ENCODE data around the gene AK9.
"Not testable (repeated sequence)": the region's sequence is repeated elsewhere in the genome, so short reads cannot be mapped to it uniquely, and the experiment has no call there.

AK9 gene

DNA sequence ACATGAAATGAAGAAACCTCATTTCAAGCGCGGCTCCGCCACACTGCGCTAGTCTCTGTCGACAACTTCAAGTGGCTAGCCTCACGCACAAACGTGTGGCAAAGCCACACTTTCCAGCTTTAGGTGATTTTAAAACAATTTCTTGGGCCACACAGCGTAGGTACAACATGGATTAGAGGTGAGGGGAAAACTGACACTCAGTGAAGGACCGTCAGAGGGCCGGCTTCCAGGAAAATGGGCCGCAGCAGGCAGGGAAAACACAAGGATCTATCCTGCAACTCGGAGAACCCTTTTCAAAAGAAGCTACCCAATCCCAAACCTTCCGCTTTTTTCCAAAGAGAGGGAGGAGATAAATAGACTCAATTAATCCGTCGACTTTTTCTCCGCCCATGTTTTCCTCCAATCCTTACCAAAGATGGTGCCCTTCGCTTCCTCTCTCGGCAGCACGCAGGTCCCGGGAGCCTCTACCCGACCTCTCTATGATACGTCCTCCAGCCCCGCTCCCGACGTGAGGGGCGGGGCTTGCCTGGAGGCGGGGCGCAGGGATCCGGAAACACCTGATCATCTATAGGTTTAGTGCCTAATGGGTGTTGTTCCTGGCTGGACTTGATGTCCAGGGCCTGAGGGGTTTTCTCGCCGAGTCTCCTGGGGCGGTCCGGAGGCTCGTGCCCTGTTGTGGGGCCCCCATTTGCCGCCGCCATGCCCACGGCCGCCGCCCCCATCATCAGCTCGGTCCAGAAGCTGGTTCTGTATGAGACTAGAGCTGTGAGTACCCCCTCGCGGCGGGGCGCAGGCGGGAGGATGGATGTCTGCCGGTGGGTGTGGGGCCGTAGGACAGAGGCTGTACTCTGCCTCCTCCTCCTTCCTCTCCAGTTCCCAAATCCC is at the start of gene AK9, which contains the start of gene FIG4:
Gene AK9 (minus strand): TSS at position 466 of the 885 bp plus-strand sequence. CDS start 15,457 bp downstream, outside the sequence.
Gene FIG4 (plus strand): TSS at position 560 of the 885 bp plus-strand sequence. CDS start 140 bp downstream, at position 700.
- peak; percentile 88 for DNase-seq

DNA sequence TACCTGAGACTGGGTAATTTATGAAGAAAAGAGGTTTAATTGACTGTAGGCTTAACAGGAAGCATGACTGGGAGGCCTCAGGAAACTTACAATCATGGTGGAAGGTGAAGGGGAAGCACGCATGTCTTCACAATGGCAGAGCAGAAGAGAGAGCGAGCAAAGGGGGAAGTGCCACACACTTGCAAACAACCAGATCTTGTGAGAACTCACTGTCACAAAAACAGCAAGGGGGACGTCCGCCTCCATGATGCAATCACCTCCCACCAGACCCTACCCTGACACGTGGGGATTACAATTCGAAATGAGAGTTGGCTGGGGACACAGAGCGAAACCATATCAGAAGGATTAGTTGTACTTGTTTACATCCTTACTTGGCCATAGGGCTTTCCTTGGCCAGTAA is 49.8 kb upstream of the AK9 start:
- peak; percentile 18 for DNase-seq

- DNase-seq: no peak
Measured at GRCh38 chr6:109739686-109740085, 48.7 kb upstream of the AK9 start.

- no peak for DNase-seq
Measured at GRCh38 chr6:109738667-109739066, 47.7 kb upstream of the AK9 start.

DNA sequence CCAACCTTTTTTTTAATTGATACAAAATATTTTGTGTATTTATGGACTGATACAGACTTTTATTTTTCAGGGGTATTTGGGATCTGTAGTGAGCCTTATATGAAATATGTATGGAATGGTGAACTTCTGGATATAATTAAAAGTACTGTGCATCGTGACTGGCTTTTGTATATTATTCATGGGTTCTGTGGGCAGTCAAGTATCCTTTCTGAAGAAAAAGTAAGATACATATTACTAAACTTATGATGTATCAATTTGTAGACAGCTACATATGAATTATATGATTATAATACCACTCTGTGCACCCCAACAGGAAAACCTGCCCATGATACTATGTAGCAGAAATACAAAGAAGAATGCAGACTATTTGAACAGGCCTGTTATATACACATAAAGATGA is 47.3 kb upstream of the AK9 start:
- no peak for DNase-seq

GRCh38 chr6:109736273-109737025 is 45.4 kb upstream of the AK9 start:
- DNase-seq: no peak

- not testable (repeated sequence) for DNase-seq
Measured at GRCh38 chr6:109725250-109725649, 34.2 kb upstream of the AK9 start.

DNA sequence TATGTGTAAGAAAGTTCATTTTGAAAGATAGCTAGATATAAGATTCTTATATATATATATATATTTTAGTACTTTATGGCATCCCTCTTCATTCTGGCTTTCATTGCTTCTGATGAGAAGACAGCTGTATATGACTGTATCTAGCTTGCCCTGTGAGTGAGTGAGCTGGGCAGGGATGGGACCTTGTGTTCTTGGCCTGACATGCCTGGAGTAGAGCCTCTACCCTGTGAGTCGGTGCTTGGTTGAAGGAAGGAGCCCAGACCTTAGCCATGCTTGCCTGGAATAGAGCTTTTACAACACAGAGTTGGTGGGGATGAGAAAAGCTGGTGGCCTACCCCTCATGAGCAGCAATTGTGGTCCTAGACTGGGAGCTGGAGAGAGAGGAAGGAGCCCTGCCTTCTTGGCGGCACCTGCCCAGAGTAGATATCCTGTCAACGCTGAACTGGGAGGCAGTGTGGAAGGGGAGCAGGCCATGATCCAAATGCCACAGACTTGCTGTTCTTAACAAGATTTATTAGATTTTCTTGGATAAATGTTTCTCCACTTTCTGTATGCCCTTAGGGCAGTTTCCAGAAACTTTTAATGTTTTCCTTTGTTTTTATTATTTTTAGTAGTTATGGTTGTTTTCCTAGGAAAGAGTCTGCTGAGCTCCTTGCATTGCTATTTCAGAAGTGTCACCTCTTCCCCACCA is 31.7 kb upstream of the AK9 start:
- DNase-seq: no peak

GRCh38 chr6:109722011-109722410 is 31.0 kb upstream of the AK9 start:
- no peak for DNase-seq

GRCh38 chr6:109720311-109720710 is 29.3 kb upstream of the AK9 start:
- DNase-seq: no peak

- DNase-seq: no peak
Measured at GRCh38 chr6:109718991-109719390, 28.0 kb upstream of the AK9 start.

DNA sequence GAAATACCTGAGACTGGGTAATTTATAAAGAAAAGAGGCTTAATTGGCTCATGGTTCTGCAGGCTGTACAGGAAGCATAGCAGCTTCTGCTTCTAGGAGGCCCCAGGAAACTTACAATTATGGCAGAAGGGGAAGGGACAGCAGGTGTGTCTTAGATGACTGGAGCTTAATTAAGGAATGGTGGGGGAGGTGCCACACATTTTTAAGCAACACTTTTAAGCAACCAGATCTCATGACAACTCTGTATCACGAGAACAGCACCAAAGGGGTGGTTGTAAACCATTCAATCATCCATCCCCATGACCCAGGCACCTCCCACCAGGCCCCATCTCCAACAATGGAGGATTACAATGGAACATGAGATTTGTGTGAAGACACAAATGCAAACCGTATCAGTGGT is 27.0 kb upstream of the AK9 start:
- no peak for DNase-seq

- DNase-seq: no peak
Measured at GRCh38 chr6:109715616-109716015, 24.6 kb upstream of the AK9 start.

DNA sequence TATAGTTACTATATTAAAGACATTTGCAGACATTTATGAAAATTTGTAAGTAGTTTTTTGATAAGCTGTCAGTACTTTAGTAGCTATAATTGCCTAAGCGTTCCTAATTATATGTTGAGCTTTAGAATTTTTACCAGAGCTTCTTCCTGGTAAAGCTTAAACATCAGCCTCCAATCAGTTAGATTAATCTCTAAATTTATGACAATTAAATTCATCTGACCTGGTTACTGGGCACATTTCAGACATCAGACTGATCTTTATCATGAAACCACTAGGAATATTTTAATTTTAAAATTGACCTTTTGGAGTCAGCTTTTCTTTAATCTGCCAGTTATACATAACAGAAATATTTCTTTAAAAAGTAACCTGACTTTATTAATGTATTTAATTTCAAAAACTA is 23.6 kb upstream of the AK9 start:
- no peak for DNase-seq

DNA sequence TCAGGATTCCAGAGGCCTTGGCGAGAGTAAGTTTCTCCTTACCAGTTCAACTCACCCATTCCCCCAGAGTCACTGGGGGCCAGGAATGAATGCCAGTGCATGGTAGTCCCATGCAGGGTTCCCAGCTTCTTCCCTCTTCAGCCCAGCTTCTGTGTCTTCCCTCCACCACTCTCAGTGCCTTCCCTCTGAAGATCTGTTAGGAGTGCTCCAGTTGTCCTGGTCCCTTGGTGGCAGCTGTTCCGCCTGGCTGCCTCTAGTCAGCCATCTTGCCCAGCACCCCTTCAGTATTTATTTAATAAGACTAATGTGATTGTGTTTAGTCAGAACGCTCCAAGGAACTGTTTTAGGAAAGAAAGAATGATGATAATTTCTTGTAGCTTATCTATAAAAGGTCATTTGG is 23.2 kb upstream of the AK9 start:
- no peak for DNase-seq

DNA sequence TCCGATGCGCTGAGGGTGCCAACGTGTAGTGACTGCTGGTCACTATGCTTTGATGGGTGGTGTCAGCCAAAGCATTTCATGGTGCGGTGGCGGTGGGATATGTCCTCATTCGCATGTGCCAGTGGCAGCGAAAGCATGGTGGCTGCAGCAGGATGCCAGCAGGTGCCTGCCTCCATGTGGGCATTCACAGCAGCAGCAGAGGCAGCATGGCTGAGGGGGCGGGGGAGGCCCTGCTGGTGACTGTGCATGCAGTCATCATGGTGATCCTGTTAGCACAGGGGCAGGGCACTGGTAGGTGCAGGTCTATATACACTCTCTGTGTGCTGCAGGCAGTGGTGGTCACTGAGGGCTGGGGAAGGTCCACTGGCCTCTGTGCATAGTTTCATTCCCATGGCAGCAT is 22.1 kb upstream of the AK9 start:
- DNase-seq: no peak

DNA sequence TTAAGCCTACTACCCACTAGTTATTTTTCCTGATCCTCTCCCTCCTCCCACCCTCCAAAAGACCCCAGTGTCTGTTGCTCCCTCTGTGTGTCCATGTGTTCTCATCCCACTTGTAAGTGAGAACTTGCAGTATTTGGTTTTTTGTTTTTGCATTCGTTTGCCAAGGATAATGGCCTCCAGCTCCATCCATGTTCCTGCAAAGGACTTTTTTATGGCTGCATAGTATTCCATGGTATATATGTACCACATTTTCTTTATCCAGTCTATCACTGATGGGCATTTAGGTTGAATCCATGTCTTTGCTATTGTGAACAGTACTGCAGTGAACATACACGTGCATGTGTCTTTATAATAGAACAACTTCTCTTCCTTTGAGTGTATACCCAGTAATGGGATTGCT is 17.1 kb upstream of the AK9 start:
- DNase-seq: not testable (repeated sequence)

DNA sequence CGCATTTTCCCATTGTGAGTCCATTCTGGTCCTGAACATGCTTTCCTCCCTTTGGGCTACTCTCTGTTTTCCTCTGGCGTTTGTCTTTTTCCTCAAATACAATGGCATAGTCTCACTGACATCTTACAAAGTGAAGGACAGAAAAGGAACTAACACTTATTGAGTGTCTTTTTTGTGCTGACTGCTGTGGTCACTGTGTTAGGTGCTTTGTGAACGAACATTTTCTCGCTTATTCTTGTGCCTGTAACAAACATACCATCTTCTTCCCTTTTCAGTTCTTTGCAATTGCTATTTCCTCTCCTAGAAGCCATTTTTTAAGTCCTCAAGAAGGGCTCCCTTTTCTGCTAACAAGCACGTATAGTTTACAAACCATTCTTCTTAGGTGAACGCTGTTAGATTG is 15.5 kb upstream of the AK9 start:
- DNase-seq: no peak

DNA sequence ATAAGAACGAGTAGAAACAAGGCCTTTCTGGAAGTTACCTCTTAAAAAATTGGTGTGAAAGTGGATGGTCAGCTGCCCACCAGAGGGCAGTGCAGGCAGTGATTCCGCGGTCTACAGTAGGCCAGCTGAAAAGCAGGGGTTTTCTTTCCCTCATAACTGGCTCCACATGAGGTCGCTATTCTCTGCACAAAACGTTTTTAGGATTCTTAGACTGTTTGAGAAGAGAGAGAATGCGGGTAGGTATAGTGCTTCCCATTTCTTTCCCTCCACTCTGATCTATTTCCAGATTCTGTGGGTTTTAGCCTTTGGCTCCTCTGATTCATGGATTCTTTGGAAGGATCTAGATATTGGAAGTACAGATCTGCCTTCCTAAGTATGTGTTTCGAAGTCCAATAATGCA is 14.3 kb upstream of the AK9 start:
- DNase-seq: peak; percentile 80

- DNase-seq: no peak
Measured at GRCh38 chr6:109702791-109703190, 11.8 kb upstream of the AK9 start.

DNA sequence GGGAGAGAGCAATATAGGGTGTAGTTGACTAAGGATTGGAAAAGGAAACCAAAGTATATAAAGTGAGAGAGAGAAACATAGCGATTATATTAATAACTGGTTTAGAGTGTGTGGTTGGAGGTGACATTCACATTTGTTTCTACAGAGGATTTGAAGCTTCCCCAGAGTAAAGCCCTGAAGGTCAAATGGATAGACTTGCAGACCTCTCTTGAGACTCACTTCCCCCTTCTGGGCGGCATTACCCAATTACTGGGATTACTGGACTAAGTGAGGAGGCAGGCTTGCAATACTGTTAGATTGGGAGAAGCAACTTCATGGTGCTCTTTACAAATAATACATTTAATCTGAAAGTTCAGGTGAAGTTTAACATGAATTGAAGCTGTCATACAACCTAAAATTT is 10.8 kb upstream of the AK9 start:
- DNase-seq: no peak

DNA sequence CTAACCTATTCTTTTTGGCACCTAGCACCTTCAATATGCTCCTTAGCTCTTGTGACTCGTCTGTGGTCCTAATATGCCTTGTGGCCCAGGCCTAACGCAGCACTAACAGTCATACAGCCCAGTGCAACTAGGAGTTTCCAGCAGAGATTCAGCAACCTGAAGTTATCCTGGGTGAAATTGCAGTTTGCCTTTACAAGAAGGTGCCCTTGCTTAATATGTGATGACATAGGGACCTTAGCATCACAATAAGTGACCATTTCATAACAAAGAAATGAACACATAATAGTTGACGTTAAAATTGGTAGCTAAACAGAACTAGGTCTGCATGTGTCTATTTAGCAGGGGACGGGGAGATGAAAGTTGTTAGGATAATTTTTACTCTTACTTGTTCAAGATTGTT is 10.2 kb upstream of the AK9 start:
- no peak for DNase-seq

DNA sequence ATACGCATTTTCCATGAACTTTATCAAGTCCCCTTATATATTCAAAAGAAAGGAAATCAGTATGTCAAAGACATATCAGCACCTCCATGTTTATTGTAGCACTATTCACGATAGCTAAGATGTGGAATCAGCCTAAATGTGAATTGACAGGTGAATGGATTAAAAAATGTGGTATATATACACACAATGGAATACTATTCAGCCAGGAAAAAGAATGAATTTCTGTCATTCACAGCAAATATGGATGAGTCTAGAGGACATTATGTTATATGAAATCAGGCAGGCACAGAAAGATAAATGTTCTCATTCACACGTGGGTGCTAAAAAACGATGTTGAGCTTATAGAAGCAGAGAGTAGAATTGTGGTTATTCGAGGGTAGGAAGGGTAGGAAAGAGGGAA is 5.4 kb upstream of the AK9 start:
- DNase-seq: no peak

DNA sequence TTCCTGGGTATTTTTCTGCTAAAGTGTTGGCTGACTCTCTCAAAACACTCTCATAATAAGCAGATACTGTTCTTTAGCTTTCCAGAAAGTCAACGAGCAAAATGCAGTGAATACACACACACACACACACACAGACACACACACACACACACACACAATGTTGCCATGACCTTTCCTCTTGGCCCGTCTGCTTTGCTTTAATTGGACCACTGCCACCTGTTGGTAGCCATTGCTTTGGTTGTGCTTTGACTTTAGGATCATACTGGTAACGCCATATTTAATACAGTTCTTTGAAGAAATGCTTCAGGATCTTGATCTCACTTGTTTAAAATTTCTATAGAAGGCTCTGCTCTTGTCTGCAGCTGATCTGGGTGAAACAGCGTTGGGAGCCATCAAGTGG is 4.5 kb upstream of the AK9 start:
- no peak for DNase-seq
